ENCODE measurements around the gene ACSL4.

The ACSL4 gene

DNA sequence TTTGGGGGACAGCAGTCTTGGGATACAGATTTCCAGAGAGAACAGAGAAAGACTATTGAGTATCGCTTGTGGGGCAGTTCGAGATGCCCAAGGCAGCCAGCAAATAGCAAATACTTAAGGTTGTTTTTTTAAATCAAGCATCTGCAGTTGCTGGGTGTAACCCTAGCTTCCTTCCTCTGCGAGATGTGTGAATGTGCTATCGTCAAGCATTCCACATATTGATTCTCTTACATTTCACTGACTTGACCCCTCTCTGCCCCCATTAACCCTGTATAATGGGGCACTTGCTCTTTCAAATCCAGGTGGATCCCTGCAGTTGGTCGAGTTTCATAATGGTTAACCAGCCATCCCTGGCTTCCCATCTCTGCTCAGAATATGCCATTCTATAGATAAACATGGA lies 131.6 kb downstream of the ACSL4 start:
- TF ChIP-seq, protein P1, sequence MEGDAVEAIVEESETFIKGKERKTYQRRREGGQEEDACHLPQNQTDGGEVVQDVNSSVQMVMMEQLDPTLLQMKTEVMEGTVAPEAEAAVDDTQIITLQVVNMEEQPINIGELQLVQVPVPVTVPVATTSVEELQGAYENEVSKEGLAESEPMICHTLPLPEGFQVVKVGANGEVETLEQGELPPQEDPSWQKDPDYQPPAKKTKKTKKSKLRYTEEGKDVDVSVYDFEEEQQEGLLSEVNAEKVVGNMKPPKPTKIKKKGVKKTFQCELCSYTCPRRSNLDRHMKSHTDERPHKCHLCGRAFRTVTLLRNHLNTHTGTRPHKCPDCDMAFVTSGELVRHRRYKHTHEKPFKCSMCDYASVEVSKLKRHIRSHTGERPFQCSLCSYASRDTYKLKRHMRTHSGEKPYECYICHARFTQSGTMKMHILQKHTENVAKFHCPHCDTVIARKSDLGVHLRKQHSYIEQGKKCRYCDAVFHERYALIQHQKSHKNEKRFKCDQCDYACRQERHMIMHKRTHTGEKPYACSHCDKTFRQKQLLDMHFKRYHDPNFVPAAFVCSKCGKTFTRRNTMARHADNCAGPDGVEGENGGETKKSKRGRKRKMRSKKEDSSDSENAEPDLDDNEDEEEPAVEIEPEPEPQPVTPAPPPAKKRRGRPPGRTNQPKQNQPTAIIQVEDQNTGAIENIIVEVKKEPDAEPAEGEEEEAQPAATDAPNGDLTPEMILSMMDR (IDR thresholded peaks at IDR 0.05; ENCODE audit: low read depth, low read length): no peak
- H3K4me3 ChIP-seq (ENCODE audit: low read depth, low read length): no peak overlapping the region

DNA sequence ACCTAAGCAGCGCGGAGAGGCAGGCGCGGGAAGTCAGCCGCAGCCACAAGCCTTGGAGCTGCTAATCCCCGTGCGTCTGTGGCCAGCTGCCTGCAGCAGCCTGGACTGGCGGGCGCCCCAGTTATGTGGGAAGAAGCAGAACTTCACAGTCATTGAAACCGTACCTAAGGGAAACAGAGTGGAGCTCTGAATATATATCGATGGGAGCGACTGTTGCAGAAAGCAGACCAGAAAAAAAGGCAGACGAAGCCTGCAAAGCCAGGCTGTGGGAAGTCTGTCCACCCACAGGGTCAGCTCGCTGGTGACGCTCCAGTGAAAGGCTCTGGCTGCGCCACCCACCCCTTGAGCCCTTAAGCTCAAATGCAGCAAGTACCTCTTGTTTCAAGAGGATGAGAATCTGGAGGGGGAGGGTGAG lies 132.8 kb downstream of the ACSL4 start:
- TF ChIP-seq, protein P1 (IDR thresholded peaks at IDR 0.05; ENCODE audit: low read depth, low read length): no peak
- no peak overlapping the region for H3K4me3 ChIP-seq (ENCODE audit: low read depth, low read length)

DNA sequence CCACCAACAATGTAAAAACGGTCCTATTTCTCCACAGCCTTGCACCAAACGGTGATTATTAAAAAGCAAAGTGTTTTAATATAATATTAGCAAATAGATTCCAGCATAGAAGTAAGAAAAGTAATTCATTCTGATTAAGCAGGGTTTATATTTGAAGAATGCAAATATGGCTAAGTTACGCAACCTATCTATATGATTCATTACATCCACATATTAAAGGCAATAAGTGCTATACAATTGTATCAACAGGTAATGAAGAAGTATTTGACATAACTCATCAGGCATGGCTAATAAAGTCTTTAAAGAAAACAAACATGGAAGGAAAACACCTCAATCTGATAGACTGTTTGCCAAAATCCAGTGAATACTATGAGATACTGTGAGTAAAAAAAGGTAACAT lies 137.0 kb downstream of the ACSL4 start:
- H3K4me3 ChIP-seq (ENCODE audit: low read depth, low read length): no peak overlapping the region
- TF ChIP-seq, protein P1 (IDR thresholded peaks at IDR 0.05; ENCODE audit: low read depth, low read length): no peak
